Islet of Langerhans (tissue), 1 donor: ENCODE results near the gene NEUROG1.

ENCODE experiments used
- FAIRE-seq: peaks from one replicate; lab custom pipeline; 2011; peaks lifted over from hg19 to GRCh38; lab: Jason Lieb, UNC

Gene NEUROG1

DNA sequence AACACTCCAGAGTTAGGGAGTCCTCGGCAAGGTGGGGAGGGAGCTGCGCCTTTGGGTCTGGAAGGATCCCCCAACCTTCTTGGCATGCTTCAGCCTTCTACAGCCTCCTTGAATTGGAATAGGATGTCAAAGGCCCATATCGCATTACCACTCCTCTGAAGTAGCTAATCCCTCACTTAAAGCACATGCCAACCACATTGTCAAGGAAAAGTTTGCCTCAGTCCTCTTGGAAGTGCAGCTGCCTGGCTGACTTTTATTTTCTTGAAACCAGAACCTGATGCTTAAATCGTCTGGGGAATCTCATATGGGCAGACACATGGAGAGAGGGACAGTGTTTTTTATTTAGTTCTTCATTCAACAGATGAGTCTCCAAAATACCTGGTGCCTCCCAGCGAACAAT, 28.6 kb upstream of the NEUROG1 start:
- no peak for FAIRE-seq

DNA sequence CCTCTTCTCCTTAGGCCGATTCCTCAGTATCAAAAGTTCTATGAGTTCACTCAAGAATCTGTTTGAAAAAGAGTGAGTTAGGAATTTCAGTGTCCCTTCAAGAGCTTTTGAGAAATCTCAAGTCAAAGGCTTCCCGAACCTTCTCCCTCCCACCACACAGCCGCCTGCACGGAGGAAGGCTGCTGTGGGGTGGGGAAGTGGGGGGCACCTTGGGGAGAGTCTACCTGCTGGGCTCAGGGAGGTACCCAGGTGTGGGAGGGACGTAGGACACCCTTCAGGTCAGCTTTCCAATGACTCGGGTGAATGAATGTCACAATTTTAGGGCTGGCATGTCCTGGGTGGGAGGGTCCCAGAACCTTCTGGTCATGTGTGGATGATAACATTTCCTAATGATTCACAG, 25.5 kb upstream of the NEUROG1 start:
- no peak for FAIRE-seq

DNA sequence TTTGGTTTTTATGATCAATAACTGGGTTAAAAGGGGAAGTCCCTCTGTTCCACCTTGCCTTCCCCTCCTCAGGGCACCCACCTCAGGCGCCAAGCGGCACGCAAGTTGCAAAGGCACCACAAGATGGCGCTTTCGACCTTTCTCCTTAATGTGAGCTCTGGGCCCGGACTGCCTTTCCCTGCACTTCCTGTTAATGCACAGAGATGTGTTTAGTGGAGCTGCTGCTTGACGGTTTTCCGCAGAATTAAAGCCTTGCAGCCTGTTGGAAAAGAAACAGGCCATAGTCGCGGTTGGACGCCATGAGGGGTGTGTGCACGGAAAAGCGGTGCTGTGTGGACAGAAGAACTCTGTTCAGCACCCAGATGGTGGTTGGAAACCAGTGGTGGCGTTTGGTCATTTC, 25.1 kb upstream of the NEUROG1 start:
- no peak for FAIRE-seq

DNA sequence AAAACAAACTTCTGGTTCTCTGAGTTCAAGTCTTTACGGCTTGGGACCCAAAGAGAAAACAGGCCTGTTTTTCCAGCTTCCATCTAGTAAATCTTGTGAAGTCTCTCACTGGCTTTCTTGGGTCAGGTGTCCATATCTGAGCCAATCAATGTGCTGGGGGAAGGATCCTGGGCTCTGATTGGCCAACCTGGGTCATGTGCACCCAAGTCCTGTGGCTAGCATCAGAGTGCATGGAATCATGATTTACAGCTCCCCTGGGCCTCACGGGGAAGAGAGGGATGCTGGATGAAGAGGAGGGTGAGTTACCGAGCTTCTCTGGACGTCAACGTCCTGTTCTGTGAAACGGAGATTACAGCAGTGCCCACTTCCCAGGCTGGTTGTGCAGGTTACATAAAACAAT, 23.6 kb upstream of the NEUROG1 start:
- FAIRE-seq, result no peak

DNA sequence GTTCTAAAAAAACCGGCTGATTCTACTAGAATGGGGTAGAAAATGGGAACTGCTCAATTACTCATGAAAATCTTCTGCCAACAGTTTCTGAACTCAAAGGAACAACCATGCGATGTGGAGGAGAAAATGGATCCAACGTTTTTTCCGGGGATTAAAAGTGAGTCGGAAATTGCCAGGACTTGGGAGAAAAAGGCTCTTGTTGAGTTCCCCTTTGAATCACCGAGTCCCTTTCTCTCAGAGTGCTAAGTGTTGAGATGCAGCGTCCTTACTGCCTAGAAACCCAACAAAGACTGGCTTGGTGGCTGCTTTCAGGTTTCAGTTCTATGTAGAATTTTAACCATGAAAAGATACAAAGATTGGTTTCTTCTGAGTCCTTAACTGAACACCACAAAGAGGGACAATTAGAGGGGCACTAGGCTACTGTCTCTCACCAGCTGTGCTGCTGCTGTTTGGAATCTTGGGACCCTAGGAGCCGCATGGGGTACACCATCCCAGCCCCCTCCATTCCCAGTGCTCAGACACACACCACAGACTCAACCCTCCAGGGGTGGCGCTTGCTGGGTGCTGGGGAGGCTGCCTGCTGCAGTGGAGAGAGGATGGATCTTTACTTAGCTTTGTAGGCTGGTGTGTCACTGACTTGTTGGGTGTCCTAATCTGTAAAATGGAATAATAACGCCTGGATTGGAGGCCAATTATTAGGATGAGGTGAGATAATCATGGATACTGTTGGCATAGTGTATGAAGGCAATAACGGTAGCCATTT, 21.5 kb upstream of the NEUROG1 start:
- FAIRE-seq, result no peak

DNA sequence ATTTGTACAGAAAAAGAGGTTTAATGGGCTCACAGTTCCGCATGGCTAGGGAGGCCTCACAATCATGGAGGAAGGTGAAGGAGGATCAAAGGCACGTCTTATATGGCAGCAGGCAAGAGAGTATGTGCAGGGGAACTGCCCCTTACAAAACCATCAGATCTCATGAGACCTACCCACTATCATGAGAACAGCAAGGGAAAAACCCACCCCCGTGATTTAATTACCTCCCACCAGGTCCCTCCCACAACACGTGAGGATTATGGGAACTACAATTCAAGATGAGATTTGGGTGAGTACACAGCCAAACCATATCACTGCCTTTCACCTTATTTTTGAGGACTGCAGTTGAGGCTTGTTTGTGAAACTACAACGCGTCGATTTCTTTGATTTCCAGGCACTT, 20.9 kb upstream of the NEUROG1 start:
- no peak for FAIRE-seq

DNA sequence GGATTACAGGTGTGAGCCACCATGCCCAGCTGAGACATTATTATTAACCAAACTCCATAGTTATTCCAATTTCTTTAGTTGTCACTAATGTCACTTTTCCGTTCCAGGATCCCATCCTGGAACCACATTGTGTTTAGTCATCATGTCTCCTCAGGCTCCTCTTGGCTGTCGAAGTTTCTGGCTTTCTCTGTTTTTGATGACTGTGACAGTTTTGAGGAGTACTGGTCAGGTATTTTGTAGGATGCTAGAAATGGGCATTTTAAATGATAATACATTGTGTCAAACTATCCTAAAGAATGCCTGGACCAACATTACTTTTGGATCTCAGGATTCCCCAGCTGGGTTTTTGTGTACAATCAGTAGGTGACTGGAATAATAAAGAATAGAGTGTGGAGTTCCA, 19.8 kb upstream of the NEUROG1 start:
- FAIRE-seq, result no peak

DNA sequence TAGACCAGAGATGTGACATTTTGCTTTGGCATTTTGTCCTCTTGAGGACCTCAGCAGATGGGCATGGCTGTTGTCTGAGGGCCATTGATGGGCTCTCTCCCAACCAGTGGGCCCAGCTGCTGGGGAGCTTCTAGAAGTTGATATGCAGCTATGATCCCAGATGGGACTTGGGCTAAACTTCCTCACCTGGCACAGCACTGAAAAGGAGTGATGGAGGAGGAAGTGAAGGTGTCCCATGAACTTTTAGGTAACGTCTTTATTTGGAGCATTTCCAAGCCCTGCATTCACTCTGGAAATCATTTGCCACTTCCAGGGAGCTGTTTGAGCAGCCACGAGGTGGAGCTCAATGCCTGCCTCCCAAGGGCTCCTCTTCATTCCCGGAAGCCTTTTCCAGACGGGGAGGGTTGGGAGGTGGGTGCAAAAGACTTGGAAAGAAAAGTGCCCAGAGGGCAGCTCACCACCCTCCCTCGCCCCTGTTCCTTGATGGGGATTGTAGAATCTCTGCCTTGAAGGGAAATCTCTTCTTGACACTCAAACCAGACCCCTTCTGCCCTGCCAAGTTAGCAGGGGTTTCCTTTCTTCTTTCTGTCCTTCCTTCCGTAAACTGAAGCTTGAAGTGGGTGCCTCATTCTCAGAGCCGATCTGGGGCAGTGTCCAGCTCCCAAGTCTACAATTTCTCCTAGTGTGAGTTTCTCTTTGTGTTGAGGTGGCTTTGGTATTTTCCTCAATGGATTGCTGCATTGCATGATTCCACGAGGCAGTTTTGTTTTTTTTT, 18.1 kb upstream of the NEUROG1 start:
- FAIRE-seq, result no peak

DNA sequence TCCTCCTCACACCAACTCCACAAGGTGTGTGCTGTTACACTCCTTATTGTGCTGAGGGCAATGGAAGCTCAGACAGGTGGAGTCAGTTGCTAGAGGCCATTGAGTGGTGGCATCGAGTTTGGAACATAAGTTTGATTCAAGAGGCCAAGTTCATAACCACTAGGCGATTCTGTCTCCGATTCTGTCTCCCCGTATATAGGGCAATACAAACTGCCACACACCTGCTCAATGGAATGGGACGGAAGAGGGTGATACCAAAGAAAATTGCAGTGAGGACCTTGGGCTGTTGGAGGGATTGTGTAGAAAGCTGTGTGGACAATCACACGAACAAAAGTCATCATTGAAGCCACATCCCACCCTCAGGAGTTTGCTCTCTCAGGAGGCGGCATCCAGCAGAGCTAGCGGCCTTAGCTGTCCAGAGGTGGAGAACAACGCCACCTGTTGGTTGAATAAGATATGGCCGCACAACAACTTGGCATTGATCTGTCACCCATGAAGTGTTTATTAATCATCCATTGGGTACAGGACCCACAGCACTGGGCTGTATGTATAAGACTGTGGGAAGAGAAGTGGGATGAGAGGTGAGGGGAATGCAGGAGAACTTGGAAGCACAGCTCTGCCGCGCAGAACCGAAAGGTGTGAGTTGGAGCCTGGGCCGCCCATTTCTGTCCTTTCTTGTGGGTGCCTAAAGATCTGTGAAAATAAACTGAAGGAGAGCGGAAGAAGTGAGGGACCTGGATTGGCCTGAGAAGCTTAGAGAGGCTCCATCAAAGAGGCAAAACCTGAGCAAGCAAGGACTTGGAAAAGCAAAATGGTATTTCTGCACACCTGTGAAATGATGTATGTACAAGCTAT, 16.1 kb upstream of the NEUROG1 start:
- no peak for FAIRE-seq

DNA sequence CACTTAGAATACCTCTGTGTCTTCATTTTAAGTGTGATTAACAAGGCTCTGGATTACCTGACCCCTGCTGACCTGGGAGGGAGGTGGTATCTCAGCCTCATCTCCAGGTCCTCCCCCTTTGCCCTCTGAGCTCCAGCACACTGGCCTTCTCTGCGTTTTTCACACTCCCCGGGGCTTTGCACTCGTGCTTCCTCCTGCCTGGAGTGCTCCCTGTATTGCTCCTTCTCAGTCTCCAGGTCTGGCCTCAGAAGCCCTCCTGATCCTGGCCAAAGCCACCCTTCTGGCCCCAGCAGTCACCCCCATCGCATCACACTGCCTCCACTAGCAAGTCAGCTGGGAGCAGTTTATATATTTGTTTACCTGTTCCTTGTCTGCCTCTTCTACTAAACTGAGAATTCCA, 13.6 kb upstream of the NEUROG1 start:
- FAIRE-seq, result no peak

DNA sequence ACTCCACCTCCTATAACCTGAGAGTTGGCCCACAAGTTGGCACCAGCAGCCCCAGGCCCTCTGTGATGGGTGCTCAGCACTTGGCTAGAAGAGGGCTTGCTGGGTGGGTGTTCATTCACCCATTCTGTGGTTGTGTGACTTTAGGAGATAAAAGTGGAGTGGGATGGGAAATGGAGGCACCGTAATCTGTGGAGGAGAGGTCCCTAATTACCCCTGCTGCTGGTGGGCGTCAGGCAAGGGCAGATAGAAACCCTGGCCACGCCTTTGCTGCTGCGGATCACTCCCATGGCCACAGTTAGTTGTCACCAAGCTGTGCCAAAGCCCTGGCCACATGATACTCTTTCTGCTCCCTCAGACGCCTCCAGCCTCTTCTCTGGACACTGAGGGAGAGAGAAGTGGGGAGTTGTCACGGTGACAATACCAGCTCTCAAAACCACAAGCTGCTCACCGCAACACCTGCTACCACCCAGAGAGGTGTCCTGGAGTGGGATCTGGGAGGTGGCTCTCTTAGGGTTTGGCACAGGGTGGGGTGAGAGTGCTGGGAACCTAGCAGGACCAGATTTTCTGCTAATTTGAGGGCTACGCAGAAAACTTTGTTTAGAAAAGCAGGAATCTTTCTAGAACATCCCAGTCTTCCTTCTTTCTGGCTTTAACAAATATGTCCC, 12.0 kb upstream of the NEUROG1 start:
- no peak for FAIRE-seq

DNA sequence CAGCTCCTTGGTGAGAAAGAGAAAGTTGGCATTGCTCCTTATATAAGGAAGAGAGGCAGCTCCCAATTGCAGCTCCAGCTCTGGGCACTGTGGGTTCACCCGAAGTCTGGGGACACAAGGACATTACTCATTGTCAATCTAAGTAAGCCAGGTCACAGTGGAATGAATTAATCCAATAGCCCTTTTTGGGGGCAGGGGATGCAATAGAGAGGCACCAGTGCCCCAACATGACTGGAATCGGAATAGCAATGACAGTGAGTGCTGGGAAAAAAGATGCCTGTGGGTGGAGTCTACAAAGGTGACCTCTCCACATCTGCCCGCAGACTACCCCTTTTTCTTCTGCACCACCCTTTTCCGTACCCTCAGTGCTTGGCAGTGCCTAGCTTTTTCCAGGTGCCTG, 11.1 kb upstream of the NEUROG1 start:
- FAIRE-seq, result no peak

DNA sequence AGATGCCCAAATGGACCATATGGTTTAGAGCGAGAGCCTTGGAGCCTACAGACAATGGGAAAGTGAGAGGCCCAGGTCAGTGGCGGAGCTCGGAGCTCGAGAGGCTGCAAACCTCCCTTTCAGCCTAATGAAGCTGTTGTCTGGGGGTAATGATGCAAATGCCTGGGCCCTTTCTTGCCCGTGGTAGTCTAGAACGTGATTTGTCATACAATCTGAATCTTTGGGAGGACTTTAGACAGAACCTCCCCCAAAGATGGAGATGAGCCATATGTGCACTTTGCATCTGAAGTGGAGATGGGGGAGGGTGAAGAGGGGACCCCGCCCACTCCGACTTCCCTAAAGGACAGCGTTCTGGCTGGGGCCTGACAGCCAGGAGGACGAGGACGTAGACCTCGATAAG, 10.3 kb upstream of the NEUROG1 start:
- FAIRE-seq, result no peak

DNA sequence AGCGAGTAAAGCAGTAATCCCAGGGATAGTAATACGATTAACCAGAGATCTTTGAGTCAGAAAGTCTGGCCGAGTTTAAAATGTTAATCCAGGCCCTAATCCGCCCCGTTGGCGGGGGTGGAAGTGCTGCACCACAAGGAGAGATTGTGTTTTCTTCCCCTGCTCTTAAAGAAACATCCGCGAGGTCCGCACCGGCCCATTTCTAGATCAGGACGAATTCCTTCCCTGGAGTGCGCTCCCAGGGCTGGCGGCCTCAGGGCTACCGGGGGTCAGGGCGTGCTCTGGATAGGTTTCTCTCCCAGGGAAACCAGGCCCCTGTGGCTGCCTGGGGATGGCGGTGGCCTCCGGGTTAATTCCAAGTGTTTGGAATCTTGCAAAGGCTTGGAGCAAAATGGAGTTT, 9.3 kb upstream of the NEUROG1 start:
- FAIRE-seq, result no peak

DNA sequence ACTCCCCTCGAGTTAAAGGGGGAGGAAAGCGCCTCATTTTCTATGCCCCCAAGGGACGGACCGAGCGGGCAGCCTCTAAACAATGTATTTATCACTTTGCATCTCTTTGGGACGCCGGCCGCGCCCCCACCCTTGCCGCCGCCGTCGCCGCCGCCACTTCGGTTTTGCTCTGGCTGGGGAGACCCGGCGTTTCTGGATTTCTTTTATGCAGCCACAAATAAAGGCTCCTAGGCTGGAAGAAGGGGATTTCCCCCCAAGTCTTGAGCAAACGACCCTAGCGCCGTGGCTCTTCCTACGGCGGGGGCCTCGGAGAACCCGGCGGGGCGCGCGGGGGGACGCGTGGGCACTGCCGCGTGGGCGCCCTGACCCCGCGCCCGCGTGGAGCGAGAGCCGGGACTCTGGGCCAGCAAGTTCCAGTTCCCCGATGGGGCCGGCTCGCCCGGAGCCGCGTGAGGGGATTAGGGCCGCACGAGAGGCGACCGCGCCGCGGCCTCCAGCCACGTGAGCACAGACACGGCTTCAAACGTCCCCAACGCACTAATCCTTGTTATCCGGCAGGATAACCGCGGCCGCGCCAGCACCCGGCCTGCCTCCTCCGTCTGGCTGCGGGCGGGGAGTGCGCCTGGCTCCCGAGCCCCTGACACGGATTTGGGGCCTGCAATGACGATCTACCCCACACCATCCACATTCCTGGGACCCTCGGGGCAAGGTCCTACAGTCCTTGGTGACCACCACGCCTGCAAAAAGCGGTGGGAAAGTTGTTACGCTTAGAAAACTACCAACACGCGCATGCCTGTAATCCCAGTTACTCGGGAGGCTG, 7.9 kb upstream of the NEUROG1 start:
- FAIRE-seq, result no peak

DNA sequence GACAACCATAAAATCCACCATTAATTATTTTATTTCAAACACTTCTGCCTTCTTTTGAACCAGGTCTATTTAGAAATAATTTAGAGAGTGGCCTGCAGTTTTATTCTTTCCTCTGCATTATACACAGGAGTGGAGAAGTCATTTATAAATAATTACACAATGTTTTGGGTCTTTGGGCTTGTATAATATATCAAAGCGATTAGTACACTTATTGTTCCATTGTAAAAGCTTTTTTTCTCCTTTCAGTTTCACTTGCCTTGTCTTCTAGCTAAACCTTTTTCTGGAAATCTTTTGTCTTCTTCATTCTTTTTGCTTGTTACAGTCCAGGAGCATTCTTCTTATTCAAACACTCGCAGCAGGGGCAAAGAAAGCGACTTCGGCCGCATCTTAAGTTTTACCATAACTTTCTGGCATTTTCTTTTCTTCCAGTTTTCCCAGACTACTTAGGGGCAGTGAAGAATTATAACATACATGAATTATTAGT, 7.3 kb upstream of the NEUROG1 start:
- FAIRE-seq, result no peak

DNA sequence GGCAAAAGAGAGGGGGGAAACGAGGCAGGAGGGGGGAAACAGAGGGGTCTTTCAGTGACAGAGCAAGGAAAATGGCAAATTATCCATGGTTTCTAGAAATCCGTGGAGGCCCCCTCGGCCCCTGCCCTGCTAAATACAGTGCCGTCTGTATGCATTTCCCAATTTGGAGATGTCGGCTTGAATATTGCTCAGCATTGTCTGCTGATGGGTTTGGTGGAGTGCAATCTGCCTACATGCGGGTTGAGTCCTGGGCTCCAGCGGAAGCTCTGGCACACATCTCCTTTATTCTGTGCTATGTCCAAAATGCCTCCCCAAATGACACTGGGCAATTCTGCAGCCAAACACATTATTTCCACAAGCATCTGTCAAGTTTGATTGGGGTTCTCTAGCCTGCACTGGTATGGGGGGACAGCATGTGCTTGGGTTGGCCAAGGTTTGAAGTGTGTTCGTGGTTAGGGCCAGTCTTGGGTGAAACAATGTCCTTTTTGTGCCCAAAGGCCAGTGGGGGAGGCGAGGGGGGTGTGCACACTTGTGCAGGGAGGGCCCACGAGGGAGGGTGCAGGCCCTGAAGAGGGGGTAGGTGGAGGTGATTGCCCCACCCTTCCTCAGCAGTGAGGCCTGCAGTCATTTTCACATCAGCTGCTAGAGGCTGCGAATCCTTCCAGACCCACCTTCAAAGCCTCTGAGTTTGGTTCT, 6.2 kb upstream of the NEUROG1 start:
- no peak for FAIRE-seq

DNA sequence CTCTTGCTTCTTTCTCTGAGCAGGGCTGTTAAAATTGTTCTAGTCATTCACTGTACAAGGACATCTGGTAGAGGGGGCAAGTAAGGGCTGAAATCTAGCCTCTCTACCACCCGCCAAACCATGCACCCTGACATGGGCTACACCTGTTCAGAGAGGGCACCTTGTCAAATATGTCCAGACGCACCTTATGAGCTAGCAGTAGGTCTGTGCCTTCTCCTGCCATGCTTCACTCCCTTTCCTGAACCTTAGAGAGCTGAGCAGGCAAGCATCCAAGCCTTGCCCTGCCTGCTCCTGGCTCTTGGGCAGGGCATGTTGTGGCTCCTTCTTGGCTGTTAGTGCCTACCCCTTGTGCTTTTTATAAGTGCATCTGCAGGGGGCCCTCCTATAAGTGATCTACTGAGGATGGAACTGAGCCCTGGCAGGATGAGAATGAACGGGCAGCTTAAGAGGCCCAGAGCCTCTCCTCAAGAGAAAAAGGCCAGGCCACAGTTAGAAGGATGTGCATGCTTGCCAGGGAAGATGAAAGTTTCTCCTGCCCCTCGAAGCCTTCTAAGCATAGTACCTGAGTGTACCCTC, 3.8 kb upstream of the NEUROG1 start:
- no peak for FAIRE-seq

DNA sequence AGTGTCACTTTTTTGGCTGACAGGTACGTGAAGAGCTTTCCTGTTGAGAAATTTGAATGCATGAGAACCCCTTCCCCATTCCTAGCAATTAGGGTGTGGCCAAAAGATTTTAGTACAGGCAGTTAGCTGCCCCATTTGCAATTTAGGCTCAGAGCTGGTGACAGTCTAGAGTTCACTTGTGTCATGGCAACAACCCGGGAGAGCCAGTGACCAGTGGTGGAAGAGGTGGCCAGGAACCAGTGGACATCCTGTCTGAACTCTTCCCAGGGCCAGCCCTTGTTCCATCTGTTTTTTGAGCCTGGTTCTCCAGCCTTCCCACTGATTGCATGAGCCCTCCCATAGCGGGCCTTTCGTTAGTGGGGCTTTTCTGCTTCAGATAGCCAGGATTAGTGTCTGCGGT, 2.5 kb upstream of the NEUROG1 start:
- FAIRE-seq, result no peak

DNA sequence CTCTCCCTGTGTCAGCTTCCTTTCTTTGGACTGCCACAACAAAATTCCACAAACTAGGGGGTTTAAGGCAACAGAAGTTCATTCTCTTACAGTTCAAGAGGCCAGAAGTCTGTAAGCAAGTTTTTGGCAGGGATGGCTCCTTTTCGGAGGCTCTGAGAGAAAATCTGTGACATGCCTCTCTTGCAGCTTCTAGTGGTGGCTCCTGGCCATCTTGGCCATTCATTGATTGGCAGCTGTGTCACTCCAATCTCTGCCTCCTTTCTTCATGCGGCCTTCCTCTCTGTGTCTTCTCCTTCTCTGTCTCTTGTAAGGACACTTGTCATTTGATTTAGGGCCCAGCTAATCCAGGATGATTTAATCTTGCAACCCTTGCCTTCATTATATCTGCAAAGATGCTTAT, 2.0 kb upstream of the NEUROG1 start:
- no peak for FAIRE-seq
